SIG-M5 (cell line): ENCODE results near the gene BUD13.
A peak's percentile ranks its signal among the peaks of the same experiment; 100 is the strongest.

Source experiments
- DNase-seq: peaks from one replicate; lab custom pipeline; 2025; lab: John Stamatoyannopoulos, UW

Gene BUD13

DNA sequence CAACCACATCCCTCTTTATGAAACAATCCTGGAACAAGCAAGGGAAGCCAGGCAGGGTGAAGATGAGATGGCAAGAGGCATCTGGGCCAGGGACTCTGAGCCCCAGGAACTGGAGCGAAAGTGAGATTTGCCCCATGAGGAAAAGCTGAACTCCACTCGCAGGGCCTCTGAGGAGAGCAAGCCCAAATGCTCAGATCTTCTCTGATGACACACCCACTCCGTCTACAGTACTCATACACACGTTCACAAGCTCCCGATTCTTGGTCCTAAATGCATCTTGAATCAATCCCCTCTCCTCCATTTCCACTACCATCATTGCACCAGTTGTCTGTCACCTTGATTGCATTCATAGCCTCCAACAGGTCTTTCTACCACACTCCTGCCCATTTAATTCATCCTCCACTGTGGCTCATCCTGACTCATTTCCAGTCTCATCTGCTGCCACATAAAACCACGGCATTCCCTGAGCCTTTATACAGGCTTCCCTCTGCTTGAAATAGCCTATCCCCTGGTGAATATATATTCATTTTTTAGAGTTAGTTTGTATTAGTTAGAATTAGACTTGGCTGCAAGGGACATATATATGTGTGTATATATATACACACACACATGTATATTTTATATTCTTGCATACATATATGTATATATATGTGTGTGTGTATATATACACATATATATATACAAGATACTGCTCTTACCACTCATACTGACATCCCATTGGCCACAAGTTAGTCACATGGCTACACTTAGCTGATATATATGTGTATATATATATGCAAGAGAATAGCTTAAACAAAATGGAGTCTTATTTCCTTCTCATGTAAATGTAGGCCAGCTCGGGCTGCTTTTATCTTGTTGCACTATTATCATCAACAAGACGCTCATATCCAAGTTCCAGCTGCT lies 20.3 kb upstream of the BUD13 start:
- no peak for DNase-seq

DNA sequence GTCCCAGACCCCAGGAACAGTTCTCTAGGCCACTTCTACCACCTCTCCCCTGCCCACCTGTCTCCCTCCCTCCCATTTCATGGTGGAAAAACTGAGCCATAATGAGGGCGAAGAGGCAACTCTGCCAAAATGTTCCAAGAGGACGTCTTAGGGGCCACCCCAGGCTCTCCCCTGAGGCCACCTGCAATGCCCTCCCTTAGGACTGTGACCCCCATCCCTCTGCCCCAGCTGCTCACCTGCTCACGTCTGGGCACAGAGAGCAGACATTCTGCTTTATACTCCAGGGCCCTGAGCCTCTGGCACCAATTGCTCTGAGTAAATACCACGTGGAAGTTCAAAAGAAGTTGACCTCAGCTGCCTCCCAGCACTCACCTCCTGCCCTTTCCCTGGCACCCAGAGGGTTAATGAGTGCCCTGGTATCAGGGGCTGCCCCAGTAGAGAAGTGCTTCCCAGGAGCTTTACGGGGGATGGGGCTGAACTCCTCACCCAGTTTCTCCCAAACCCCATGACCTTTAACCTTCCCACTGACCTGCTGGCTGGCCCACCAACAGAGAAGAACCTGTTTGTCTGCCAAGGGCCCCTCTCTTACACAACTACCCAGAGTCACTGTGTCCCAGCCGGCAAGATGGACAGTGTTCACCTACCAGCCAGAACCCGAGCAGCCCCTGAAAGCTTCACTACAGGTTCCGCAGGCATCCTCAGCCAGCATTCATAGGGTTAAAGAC lies 19.5 kb upstream of the BUD13 start:
- DNase-seq = no peak

DNA sequence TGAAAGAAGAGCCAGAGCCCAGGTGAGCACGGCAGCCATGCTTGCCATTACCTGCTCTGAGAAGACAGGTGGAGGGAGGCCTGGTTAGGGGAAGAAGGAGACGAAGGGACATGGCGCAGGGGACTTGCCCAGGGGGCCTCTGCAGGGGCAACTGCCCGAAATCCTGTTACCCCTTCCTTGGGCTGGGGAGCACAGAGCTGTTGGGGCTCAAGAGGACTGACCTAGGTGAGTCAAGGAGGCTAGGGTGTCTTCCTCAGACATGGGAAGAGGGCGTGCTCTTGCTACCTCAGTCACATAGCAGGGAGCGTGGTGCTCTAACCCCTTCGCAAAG lies 19.0 kb upstream of the BUD13 start, which contains the start of gene APOA5:
Gene APOA5 (minus strand): TSS at position 67 of the 331 bp plus-strand sequence. CDS start 19 bp downstream, at position 48.
- no peak for DNase-seq

DNA sequence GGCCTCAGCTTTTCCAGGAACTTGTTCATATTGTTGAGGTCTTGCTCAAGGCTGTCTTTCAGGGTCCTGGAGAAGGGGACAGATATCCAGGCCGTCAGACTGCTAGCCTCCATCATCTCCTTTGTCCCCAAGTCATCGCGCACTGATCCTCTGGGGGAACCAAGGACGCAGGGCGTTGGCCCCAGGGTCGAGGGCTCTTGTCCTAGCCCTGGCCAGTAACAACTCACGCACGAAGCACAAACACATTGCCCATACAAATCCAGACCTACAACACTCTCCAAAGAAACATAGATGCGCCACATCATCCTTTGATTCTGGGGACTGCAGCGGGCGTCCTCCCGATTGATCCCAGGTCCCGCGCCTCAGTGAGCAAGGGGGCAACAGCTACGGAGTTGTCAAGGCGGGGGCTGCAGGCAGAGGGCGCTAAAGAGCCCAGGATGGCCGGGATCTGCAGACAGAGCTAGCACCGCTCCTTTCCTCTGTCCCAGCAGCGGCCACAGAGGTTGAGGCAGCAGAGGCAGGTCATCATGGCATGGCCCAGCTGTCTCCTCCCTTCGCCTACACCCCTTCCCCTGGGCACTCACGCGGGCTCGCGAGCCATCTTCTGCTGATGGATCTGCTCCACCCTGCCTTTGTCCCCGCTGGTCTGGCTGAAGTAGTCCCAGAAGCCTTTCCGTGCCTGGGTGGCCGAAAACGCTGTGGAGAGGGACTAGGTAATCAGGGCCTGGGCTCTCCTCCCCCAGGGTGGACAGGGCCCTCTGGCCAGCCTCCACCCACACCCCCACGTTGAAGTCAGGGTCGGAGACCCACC lies 18.4 kb upstream of the BUD13 start:
- DNase-seq = no peak

DNA sequence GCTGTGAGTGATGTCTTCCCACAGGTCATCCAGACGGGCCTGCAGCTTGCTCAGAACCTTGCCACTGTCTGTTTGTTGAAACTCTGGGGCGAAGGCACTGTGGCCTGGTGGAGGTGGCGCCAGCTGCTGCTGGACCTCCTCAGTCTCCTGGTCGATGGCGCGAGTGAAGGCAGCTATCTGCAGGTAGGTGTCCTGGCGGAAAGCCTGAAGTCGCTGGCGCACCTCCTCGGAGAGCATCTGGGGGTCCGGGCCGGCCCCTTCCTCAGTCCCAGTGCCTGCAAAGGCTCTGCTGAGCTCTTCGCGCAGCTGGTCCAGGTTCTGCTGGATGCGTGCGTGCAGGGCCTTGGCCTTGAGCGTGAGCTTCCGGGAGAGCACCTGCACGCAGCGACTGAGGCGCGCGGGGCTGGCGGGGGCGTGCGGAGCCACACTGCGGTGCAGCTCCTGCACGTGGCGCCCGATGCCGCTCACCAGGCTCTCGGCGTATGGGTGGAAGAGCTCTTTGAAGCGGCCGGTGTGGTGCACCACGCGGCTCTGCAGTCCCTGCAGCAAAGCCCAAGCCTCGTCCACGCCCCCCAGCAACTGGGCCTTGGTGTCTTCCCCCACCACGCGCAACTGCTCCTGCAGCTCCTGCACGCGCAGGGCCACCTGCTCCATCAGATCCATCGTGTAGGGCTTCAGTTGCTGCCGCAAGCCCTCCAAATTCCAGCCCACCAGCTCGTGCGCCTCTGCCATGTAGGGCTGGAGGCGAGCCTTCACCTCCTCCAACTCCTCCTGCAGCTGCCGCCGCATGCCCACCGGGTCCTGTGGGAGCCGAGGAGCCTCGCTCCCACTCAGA lies 17.6 kb upstream of the BUD13 start:
- DNase-seq = no peak

DNA sequence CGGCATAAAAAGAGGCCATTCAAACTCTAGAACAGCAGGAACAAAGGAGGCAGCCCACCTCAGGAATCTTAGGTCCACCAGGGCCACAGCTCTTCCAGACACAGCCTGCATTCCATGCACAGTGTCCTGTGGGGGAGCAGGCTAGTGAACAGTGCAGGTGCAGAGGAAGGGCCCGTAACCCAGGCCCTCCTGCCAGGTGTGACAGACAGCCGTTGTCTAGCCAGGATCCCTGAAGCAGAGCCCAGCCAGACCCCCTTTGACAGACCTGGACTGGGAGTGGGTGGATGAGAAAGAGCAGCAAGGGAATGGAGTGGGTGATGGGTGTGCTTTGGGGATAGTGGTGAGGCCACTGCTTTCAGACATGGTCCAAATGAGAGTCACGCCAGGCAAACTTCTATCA lies 16.2 kb upstream of the BUD13 start:
- no peak for DNase-seq

DNA sequence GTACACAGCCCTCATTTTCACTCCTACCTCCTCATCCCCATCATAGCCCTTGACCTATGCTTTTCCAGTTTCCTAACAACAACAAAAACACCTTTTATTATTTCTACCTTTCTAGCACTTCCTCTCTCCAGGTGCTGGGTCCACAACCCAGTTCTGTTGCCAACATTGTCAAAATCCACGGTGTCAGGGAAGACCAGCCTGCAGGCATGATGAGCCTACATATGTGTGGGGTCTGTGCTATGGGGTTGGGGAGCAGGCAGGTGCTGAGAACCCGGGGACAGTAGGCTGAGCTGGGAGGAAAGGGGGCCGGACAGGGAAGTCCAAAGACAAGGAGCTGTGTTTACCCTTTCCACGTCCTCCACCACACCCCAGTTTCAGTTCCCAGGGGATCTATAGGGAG lies 15.7 kb upstream of the BUD13 start:
- no peak for DNase-seq

DNA sequence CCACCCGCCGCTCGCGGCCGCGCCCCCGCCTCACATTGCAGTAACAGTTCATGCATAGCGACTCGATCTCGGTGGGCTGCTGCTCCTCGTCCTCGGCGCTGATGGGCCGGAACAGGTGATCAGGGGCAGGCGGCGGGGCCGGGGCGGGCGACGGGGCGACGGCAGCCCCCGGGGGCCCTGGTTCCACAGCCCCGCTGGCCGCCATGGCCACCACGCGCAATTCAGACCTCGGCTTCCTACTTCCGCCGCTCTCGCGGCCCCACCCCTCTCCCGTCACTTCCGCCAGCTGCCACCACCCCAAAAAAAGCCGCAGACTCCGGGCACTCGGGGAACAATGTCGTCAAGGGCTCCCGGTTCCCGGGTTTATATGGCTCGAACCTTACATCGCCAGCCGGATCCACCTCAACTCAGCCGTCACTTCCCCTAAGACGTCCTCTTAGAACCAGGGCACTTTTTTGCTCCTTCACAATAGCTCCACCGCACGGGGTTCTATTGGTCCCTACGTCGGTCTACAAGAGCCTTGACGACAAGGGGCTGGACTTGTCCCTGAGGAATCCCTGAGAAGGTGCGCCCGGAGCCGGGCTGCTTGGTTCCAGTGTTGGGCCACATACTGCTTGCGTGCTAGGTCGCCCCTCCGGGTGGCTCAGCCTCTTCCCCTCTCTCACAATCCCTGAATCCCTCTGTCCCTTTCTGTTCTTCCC lies 15.1 kb upstream of the BUD13 start, which contains the start of gene ZPR1:
Gene ZPR1 (minus strand): TSS at position 238 of the 701 bp plus-strand sequence. CDS start 33 bp downstream, at position 205.
- DNase-seq = no peak

DNA sequence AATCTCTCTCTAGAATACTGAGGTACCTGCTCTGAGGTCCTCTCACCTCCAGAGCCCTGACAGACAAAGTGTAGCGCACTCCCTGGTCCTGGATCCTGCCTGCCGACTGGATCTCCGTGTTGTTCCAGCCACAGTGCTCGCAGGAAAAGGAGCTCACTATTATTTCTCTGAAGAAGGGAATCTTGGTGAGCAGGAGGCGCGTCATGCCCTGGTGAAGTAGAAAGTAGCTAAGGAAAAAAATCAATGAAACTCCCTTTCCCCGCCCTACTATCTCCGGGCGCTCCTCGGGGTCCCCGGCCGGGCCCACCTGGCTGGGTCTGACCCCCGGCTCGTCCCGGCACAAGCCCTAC lies 14.6 kb upstream of the BUD13 start:
- no peak for DNase-seq

DNA sequence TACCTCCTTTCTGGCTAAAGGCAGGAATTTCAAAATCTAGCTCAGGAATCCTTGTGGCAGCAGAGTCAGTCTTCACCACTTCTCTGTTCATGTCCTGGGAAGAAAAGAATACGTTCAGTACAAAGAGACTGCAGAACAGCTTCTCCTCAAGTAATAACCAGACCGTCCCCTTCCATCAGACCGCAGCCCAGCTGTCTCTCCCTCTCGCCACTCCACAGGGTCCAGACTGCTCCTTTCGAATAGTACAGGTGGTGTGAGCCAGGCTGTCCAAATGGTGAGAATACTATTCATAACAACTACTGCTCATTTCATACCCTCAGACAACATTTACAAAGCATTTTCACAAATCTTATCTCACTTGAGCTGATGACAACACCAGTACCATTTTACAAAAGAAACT lies 14.2 kb upstream of the BUD13 start:
- no peak for DNase-seq

DNA sequence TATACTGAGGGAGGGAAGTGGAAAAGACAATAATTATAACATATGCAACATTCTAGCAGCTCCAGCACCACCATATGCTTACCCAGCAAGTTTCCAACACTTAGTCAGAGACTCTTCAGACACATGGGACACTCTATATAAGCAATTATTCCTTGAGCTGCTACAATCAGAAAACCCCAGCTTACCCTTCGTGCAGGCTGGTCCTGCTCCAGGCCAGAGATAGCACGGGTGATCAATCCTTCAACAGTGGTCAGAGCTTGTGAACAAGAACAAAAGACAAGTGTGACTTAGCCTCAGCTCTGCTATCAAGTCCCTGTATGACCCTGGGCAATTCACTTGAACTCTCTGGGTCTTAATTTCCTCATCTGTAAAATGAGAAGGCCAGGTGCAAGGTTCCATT lies 13.5 kb upstream of the BUD13 start:
- no peak for DNase-seq

DNA sequence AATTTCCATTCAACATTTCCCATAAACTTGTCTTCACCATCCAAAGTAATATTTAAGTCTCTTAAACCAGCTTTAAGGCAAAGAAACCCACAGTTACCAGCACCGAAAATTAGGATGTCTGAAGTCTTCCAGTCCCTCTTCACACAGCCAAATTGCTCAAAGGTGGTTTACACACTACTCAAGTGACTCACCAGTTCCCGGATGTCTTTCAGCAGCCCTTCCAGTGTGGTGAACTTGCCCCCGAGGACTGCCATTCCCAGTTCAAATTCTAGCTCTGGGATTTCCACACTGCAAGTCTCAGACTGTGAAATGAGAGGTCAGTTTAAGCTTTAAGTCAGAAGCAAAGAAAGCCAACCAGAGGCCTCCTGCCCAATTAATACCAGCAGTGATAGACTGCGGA lies 9.9 kb upstream of the BUD13 start:
- DNase-seq = no peak

DNA sequence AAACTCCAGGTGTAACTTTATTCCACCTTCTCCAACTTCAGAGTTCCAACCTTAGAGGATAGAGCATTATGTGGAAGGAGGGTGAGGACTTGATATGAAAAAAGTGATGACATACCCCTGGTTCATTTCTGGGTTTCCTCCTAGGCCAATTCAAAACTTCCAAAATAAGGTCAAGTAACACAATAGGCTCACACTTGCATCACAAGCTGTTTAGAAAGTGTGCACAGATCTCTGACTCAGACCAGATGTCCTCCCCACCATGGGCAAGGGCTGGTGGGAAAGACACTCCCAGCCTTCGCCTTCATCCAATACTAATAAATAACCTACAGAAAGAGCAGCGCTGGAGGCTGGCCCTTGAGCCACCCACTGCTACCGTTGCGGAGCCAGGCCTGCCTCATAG lies 5.8 kb upstream of the BUD13 start:
- no peak for DNase-seq

DNA sequence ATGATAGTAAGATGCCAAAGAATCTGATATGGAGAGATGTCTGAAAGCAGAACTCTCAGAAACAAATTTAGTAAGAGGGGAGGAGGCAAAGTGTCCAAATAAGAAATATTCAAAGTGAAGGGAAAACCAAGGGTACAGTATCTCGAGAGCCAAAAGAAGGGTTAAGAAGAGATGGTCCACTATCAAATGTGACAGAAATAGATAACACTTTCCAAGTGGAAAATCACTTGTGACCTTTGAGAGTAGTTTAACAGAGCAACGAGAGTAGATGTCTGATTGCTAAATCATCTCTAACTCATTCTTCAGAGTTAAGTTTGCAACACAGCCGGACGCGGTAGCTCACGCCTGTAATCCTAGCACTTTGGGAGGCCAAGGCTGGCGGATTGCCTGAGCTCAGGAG lies 4.3 kb upstream of the BUD13 start:
- DNase-seq = no peak

DNA sequence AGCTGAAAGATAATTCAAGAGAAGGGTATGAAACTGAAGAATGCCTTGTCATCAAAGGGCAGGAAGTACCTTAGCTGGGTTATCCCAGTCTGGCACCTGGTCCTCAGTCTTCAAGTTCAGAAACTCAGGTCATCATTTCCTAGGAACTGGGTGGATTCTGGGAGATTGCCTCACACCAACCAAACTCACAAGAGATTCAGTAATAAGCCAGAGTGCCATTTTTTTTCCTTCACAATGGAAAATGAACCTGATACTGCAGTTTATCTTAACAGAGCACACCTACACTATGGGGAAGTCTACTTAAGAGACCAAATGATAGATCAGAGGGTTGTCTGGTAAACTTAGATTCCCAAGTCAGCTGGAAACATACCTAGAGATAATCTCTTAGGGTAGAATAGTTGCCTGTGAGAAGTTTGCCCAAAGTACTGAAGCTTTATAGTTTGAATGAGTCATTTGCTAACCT lies 3.8 kb upstream of the BUD13 start:
- no peak for DNase-seq

DNA sequence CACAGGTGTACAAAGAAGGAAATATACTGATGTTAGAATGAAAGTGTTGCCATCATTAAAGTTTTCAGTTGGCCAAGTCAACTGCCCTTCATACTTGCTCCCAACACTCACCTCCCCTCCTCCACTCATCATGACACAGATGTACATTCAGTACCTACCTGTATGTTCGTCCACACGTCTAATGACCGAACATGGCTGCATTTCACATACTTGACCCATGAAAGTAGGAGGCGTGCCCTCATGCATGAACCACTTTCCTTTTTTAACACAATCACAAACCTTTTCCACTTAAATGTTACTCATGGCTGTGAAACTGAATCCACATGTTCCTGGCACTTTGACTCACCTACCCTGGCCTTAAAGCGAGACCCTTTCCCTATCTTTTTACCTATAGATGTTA lies 3.2 kb upstream of the BUD13 start:
- no peak for DNase-seq

DNA sequence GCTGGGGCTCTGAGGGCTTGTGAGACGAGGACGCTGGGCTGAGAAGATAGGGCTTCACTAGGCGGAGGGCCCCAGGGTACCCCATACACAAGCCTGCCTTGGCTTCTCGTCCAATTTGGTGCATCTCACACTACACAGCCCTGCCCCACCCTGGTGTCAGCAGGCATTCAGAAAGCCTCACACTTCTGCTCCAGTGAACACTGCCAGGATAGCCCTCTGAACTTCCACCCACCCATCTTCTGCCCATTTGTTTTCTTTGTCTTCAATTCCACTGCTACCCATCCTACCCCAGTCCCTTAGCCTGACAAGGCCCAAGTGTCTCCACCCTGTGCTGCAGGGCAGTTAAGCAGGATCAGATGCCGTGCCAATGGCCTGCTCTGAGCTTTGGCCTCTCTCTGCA lies 1.9 kb upstream of the BUD13 start:
- no peak for DNase-seq

DNA sequence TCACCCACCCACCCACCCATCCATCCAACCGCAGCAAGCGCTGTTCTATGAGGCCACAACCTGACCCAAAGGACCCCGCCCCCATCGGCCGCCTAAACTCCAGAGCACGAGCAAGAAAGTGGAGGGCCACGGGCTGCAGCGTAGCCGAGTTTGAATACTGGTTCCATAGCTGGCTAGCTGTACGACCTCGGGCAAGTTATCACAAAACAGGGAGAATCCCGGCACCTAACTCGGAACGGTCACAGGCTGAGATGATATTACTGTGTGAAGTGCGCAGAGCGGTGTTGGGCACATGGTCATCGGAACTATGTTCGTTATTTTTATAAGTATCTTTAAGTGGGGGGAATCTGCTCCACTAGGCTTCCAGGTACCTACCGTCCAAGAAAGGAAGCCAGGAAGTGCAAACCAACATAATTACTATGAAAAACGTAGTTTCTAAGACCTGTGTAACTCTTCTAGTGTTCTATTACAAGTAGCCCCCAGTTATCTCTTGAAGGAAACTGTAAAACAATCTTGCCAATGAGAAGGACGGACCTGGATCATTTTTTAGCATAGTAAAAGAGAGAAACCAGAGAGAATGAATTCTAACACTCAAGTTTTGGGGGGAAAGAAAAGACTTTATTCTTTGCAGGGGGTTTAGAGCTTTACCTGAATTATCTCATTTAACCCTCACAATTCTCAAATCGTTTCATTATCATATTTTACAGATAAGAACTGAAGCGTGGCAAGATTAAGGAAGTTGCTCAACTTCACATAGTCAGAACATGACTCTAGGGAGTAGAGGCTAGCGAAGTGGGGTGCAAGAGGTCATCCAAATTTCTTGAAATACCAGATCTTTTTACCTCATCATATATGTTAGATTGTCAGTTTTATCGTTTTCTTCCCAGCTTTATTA lies 663 bp upstream of the BUD13 start:
- DNase-seq = peak; percentile 23

DNA sequence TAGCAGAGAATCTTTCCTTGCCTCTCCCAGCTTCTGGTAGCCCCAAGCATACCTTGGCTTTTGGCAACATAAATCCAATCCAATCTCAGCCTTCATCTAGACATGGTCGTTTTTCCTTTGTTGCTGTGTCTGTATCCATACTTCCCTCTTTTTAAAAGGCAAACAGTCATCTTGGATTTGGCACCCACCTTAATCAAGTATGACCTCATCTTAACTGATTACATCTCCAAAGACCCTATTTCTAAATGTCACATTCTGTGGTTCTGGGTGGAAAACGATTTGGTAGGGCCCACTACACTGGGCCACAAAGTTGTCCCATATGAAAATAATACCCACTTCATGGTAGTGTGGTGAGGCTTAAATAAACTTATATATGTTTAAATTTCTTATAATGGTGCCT lies 852 bp downstream of the BUD13 start:
- DNase-seq = no peak

DNA sequence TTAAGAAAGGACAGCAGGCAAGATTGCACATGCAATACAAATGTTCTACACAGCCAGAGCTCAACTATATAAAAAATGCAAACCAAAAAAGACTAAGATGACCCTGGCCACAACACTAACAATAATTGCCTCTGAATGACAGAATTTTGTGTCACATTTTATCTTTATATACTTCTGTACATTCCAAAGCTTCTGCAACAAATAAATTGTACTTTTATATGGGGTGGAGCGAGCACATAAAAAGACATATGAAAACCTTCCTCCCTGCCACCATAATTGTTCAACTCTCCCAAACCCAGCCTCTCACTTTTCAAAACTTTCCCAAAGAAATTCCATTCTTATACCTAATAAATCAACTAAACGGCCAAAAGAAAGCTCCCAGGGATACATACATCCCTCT lies 10.7 kb downstream of the BUD13 start:
- no peak for DNase-seq
